LNCAP (cell line): ENCODE results near the gene SLC39A11.

Experiments
- CTCF ChIP-seq: fragments of 450-650 bp; IDR thresholded peaks from 2 replicates; pipeline ENCODE4 v1.5.1; 2017; ENCODE audit warnings: mild to moderate bottlenecking

The SLC39A11 gene

GRCh38 chr17:72937707-72938106 lies 154.8 kb downstream of the SLC39A11 start:
- no peak for TF ChIP-seq CTCF

GRCh38 chr17:72935984-72936383 lies 156.5 kb downstream of the SLC39A11 start:
- no peak for TF ChIP-seq CTCF

- no peak for TF ChIP-seq CTCF
Measured at GRCh38 chr17:72934927-72935326, 157.6 kb downstream of the SLC39A11 start.

DNA sequence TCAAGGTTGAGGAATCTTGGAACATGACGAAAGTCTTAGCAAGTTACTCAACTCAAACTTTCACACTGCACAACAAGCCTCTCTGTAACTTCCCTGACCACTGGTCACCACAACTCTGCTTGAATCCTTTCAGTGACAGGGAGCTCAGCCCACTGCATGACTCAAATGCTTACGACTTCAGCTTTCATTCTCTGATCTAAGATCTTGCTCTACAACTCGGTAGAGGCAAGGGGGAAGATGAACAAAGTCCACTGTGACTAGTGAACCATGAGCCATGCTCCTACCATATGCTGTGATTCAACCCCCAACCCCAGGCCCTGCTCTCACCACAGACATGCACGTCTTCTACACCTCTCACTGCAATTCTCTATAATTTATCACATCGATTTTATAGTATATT lies 160.9 kb downstream of the SLC39A11 start:
- no peak for TF ChIP-seq CTCF

DNA sequence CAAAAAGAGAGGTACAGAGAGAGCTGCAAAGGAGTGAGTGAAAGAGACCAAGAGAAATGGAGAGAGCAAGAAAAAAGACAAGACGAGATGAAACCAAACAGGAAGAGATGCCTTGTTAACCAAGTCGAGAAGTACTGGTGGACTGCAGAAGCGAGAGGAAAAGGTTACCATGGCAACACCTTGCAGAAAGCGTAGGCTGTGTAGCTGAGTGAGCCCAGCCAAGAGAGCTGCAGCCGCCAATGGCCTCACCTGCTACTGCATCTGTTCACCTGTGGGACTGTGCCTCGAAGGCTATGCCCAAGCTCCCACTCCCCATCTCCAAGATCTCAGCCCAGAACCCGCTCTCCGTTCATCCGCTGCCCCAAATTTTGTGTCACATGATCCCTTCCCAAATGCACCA lies 161.3 kb downstream of the SLC39A11 start:
- TF ChIP-seq CTCF, result no peak

- TF ChIP-seq CTCF, result no peak
Measured at GRCh38 chr17:72930031-72930430, 162.5 kb downstream of the SLC39A11 start.

- no peak for TF ChIP-seq CTCF
Measured at GRCh38 chr17:72928454-72929136, 163.9 kb downstream of the SLC39A11 start.

DNA sequence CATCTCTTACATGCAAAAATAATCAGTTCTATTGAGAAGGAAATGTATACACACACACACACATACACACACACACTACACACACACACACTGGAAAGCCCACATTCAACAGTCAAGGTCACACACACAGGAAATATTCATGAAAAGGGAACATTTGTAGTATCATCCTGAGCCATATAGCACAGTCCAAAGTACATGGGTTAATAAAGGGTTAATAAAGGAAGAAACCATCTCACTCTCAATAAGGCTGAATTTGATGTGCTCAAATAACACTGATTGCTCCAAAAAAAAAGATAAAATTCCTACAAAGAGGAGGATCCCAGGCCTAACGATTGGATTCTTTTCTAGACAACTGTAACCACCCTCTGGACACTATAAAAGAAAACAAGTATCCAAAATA lies 164.7 kb downstream of the SLC39A11 start:
- TF ChIP-seq CTCF, result no peak
